Measurements from ENCODE around the gene RNASEH1. TPM values are rescaled to one million over a fixed set of nuclear protein-coding genes. Genes with fewer than 3 reads are reported as not detected.
A peak's percentile ranks its signal among the peaks of the same experiment; 100 is the strongest.

Gene RNASEH1
- total RNA-seq, 1 donor from 2014 or later: 19.3 TPM

DNA sequence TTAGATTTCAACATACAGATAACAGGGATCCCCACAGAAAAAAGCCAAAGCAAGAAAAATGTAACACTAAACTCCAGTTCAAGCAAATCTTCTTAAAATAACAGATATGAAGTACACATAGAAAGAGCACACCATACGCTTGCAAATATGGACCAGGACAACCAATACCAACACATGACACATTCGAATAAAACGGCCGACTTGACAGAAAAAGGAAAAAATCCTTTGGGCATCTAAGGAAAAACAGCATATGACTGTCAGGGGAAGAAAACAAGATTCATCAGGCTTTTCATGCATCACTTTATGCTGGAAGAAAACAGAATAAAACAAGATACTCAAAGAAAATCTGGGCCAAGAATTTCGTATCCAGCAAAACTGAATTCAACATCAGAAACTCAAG lies 16.0 kb downstream of the RNASEH1 start:
- Mint-ChIP-seq H3K27ac (no peak overlapping the region), H3K36me3 (peaks cover 22% of the 10 kb centered on the region), H3K27me3 (no peaks in the 10 kb centered on the region), H3K9me3 (no peaks in the 10 kb centered on the region), H3K4me3 (no peak overlapping the region), H3K4me1 (ENCODE audit: unreplicated experiment) (no peaks in the 10 kb centered on the region)
- TF ChIP-seq, protein P1, sequence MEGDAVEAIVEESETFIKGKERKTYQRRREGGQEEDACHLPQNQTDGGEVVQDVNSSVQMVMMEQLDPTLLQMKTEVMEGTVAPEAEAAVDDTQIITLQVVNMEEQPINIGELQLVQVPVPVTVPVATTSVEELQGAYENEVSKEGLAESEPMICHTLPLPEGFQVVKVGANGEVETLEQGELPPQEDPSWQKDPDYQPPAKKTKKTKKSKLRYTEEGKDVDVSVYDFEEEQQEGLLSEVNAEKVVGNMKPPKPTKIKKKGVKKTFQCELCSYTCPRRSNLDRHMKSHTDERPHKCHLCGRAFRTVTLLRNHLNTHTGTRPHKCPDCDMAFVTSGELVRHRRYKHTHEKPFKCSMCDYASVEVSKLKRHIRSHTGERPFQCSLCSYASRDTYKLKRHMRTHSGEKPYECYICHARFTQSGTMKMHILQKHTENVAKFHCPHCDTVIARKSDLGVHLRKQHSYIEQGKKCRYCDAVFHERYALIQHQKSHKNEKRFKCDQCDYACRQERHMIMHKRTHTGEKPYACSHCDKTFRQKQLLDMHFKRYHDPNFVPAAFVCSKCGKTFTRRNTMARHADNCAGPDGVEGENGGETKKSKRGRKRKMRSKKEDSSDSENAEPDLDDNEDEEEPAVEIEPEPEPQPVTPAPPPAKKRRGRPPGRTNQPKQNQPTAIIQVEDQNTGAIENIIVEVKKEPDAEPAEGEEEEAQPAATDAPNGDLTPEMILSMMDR (conservative IDR thresholded peaks at IDR 0.05): no peak
- DNase-seq (ENCODE audit: extremely low spot score, unreplicated experiment): no peak

DNA sequence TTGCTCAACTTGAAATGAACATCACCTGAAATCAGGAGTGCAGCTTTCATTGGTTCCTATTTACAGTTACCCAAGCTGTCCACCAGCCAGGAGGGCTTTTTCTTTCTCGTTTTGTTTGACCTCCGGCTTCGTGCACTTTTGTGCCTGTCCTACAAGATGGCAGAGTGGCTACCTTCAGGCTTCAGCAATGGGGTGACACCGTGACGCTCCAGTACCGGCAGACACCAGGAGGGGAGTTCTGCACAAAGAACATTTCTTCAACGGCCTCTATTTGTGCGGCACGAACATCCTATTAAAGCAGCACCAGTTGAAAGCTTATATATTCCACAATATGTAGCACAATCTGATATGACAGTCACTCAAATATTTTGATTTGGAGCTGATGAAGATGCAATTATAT lies 18.3 kb downstream of the RNASEH1 start:
- Mint-ChIP-seq H3K27me3 (no peaks in the 10 kb centered on the region), H3K27ac (no peak overlapping the region), H3K4me1 (ENCODE audit: unreplicated experiment) (peaks cover 12% of the 10 kb centered on the region), H3K9me3 (no peaks in the 10 kb centered on the region), H3K36me3 (peaks cover 15% of the 10 kb centered on the region), H3K4me3 (no peak overlapping the region)
- TF ChIP-seq, protein P1 (conservative IDR thresholded peaks at IDR 0.05): no peak
- DNase-seq (ENCODE audit: extremely low spot score, unreplicated experiment): no peak

DNA sequence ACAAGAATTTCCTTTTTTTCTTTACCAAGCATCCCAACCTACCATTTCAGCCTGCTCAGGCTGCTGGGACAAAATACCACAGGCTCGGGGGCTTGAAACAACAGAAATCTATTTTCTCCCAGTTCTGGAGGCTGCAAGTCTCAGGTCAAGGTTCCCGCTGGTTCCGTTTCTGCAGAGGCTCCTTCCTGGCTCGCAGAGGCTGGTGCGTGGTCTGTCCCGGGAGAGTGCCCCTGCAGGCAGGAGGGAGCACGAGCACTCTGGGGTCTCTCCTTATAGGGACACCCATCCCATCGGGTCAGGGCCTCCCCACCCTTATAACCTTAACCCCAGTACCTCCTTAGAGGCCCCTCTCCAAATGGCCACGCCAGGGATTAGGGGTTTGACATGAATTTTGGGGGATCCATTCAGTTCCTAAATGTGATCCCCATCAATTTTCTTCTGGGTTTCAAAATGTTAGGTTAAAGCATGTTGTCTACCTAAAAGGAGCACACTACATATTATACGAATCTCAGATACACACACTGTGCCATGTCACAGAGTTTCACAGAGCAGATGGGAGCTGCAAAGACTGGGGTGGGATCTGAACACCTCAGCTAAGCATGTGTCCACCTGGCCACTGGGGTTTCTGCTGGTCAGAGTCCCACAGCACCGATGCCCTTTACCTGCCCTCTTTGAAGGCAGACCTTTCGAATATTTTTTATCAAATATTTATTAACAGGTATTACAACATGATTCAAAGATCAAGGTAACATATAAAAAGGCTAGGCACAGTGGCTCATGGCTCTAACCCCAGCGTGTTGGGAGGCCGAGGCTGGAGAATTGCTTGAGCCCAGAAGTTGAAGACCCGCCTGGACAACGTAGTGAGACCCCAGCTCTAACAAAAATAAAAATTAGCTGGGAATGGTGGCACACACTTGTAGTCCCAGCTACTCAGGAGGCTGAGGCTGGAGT lies 21.2 kb downstream of the RNASEH1 start:
- Mint-ChIP-seq H3K36me3 (peaks cover under 1% of the 10 kb centered on the region), H3K27me3 (no peaks in the 10 kb centered on the region), H3K4me1 (ENCODE audit: unreplicated experiment) (peaks cover 12% of the 10 kb centered on the region), H3K27ac (peak overlapping the region; percentile 99), H3K4me3 (peak overlapping the region; percentile 84), H3K9me3 (no peaks in the 10 kb centered on the region)
- DNase-seq (ENCODE audit: extremely low spot score, unreplicated experiment): no peak
- TF ChIP-seq, protein P1 (conservative IDR thresholded peaks at IDR 0.05): peak; percentile 65

DNA sequence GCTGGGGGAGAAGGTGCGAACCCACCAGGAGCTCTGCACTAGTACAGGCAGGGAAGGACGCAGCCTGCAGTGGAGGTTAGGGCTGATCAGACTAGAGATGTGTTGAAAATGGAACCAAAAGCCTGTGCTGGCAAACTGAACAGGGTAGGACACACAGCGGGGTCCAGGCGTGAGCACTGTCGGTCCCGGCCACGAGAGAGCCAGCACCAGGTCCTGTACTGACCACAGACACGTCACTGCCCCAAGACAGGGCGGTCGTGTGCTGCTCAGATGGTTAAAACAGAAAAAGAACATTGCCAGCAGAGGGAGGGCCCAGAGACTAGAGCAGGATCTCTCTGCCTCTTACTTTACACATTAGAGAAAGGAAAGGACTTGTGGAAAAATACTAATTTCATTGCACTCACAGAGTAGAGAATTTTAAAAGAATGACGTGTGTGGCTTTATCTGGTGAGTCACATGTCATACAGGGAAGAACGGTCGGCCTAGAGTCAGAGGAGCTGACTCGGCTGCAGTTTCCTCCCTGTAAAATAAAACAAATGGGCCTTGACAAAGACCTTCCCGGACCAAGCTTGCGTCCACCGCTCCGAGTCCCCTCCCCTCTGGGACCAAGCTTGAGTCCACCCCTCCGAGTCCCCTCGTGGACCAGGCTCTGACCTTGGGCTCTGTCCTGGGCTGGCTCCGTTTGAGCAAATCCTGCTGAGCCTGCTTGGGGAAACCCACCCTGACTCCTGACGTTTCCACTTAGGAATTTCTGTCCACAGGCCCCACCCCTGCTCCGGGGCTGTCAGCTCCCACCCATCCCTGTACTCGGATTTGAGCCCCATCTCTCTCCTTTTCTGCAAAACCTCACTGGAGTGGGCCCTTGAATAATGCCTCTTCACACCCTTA lies 22.1 kb downstream of the RNASEH1 start:
- H3K27ac Mint-ChIP-seq: peak overlapping the region; percentile 99
- H3K9me3 Mint-ChIP-seq: no peaks in the 10 kb centered on the region
- TF ChIP-seq, protein P1 (conservative IDR thresholded peaks at IDR 0.05): no peak
- no peaks in the 10 kb centered on the region for H3K36me3 Mint-ChIP-seq
- no peaks in the 10 kb centered on the region for H3K27me3 Mint-ChIP-seq
- peak overlapping the region; percentile 84 for H3K4me3 Mint-ChIP-seq
- DNase-seq (ENCODE audit: extremely low spot score, unreplicated experiment): no peak
- H3K4me1 Mint-ChIP-seq (ENCODE audit: unreplicated experiment): peaks cover 12% of the 10 kb centered on the region

DNA sequence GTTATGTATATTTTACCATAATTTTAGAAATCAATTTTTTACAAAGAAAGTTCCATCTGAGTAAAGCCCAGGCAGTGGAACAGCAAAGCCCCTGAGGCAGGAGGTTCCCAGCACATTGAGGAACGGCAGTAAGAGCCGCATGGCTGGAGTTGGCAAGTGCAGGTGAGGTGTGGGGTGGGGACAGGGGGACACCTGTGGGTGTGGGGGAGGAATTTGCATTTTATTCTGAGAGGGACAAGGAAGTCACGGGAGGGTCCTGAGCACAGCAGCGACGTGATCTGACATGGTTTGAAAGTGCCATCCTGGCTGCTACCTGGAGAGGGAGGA lies 22.7 kb downstream of the RNASEH1 start:
- peak overlapping the region; percentile 99 for H3K27ac Mint-ChIP-seq
- no peaks in the 10 kb centered on the region for H3K27me3 Mint-ChIP-seq
- no peaks in the 10 kb centered on the region for H3K36me3 Mint-ChIP-seq
- DNase-seq (ENCODE audit: extremely low spot score, unreplicated experiment): no peak
- TF ChIP-seq, protein P1 (conservative IDR thresholded peaks at IDR 0.05): no peak
- H3K9me3 Mint-ChIP-seq: no peaks in the 10 kb centered on the region
- peaks cover 12% of the 10 kb centered on the region for H3K4me1 Mint-ChIP-seq (ENCODE audit: unreplicated experiment)
- H3K4me3 Mint-ChIP-seq: peak overlapping the region; percentile 84

Data from type B pancreatic cell (in vitro differentiated cells).